GM12865 (cell line): ENCODE measurements around the gene TCTN3.

ENCODE experiments used
- DNase-seq: peaks from one replicate; pipeline ENCODE4 v3.0.0; 2010; ENCODE audit warnings: low read depth
- H3K4me3 ChIP-seq: 2 replicates; pipeline ENCODE4 v1.5.1; 2011; ENCODE audit warnings: mild to moderate bottlenecking, low read depth, low read length, control low read depth
- CTCF ChIP-seq: IDR thresholded peaks from 2 replicates; pipeline ENCODE4 v1.5.1; 2011; ENCODE audit warnings: low read length, control low read depth, low read depth, inconsistent platforms; ENCODE audit not compliant: insufficient read depth; ENCODE audit errors: missing control alignments

Gene TCTN3

GRCh38 chr10:95648138-95648537 is 45.6 kb downstream of the TCTN3 start:
- H3K4me3 ChIP-seq: no peak overlapping the region
- no peak for DNase-seq
- no peak for TF ChIP-seq CTCF

- no peak for DNase-seq
- TF ChIP-seq CTCF: no peak
- H3K4me3 ChIP-seq: no peak overlapping the region
Observed at GRCh38 chr10:95646160-95646559, 47.6 kb downstream of the TCTN3 start.

- H3K4me3 ChIP-seq: no peak overlapping the region
- no peak for TF ChIP-seq CTCF
- DNase-seq: no peak
Observed at GRCh38 chr10:95644901-95645300, 48.8 kb downstream of the TCTN3 start.

- no peak overlapping the region for H3K4me3 ChIP-seq
- no peak for TF ChIP-seq CTCF
- no peak for DNase-seq
Observed at GRCh38 chr10:95640891-95641315, 52.8 kb downstream of the TCTN3 start.

GRCh38 chr10:95637911-95638310 is 55.8 kb downstream of the TCTN3 start:
- no peak for TF ChIP-seq CTCF
- H3K4me3 ChIP-seq: no peak overlapping the region
- no peak for DNase-seq

- no peak for TF ChIP-seq CTCF
- DNase-seq: no peak
- no peak overlapping the region for H3K4me3 ChIP-seq
Observed at GRCh38 chr10:95637140-95637539, 56.6 kb downstream of the TCTN3 start.

- no peak for TF ChIP-seq CTCF
- H3K4me3 ChIP-seq: no peak overlapping the region
- no peak for DNase-seq
Observed at GRCh38 chr10:95635319-95635733, 58.4 kb downstream of the TCTN3 start.
